Embryonic facial prominence (tissue), 1 donor: ENCODE data around the gene STYXL1.
"Not testable (repeated sequence)": the region's sequence is repeated elsewhere in the genome, so short reads cannot be mapped to it uniquely, and the experiment has no call there.

Experiments
- DNase-seq: peaks from one replicate; pipeline ENCODE4 v3.0.0-alpha.2; 2016; ENCODE audit errors: extremely low spot score

The STYXL1 gene

GRCh38 chr7:76029682-76030081, 18.1 kb downstream of the STYXL1 start:
- DNase-seq: not testable (repeated sequence)

GRCh38 chr7:76023002-76023401, 24.8 kb downstream of the STYXL1 start:
- no peak for DNase-seq

- no peak for DNase-seq
Observed at GRCh38 chr7:76022026-76022780, 25.6 kb downstream of the STYXL1 start.

- no peak for DNase-seq
Observed at GRCh38 chr7:76020031-76020714, 27.6 kb downstream of the STYXL1 start.

- DNase-seq: not testable (repeated sequence)
Observed at GRCh38 chr7:76018520-76018919, 29.3 kb downstream of the STYXL1 start.

- DNase-seq: no peak
Observed at GRCh38 chr7:76016191-76016947, 31.4 kb downstream of the STYXL1 start.

- no peak for DNase-seq
Observed at GRCh38 chr7:76011442-76011861, 36.3 kb downstream of the STYXL1 start.

GRCh38 chr7:76009672-76010600, 37.9 kb downstream of the STYXL1 start:
- DNase-seq: no peak

GRCh38 chr7:76008156-76008687, 39.6 kb downstream of the STYXL1 start:
- no peak for DNase-seq

- not testable (repeated sequence) for DNase-seq
Observed at GRCh38 chr7:76005004-76005403, 42.8 kb downstream of the STYXL1 start.

- no peak for DNase-seq
Observed at GRCh38 chr7:76003351-76003750, 44.4 kb downstream of the STYXL1 start.

- no peak for DNase-seq
Observed at GRCh38 chr7:76002822-76003221, 45.0 kb downstream of the STYXL1 start.

- no peak for DNase-seq
Observed at GRCh38 chr7:76002139-76002538, 45.7 kb downstream of the STYXL1 start.

GRCh38 chr7:76000566-76000965, 47.2 kb downstream of the STYXL1 start:
- no peak for DNase-seq

GRCh38 chr7:75998038-75998437, 49.8 kb downstream of the STYXL1 start:
- DNase-seq: no peak

GRCh38 chr7:75996476-75996875, 51.3 kb downstream of the STYXL1 start:
- no peak for DNase-seq

GRCh38 chr7:75995996-75996395, 51.8 kb downstream of the STYXL1 start:
- no peak for DNase-seq

GRCh38 chr7:75995052-75995471, 52.7 kb downstream of the STYXL1 start:
- no peak for DNase-seq

GRCh38 chr7:75994388-75995051, 53.3 kb downstream of the STYXL1 start, which contains the start of gene TMEM120A:
TMEM120A (minus strand) TSS chr7:75994595; CDS start chr7:75994570, 25 bp downstream.
- peak; percentile 68 for DNase-seq

GRCh38 chr7:75993689-75994387, 54.0 kb downstream of the STYXL1 start:
- DNase-seq: no peak
